HL-60 (cell line): ENCODE measurements around the gene LYG1.

ENCODE experiments used
- DNase-seq, 2 experiments: peaks; one replicate each; pipeline ENCODE4 v3.0.0-alpha.2; 2010 to 2020; ENCODE audit warnings: low read depth in 1 of 2, low spot score in 1 of 2
- H3K27ac ChIP-seq: fragments of 250-450 bp; sonication (Bioruptor Pico); replicated peaks from 2 replicates; pipeline ENCODE4 v1.5.1; 2020; ENCODE audit warnings: mild to moderate bottlenecking, moderate library complexity
- H3K27me3 ChIP-seq: fragments of 250-450 bp; sonication (Bioruptor Pico); 2 replicates; pipeline ENCODE4 v1.5.1; 2021; ENCODE audit warnings: mild to moderate bottlenecking, moderate library complexity; ENCODE audit not compliant: insufficient read depth, poor library complexity, severe bottlenecking
- H3K4me3 ChIP-seq: replicated peaks from 2 replicates; pipeline ENCODE4 v1.5.1; 2011; ENCODE audit warnings: mild to moderate bottlenecking, control low read depth, low read length; ENCODE audit not compliant: insufficient read depth
- GABPA ChIP-seq: IDR thresholded peaks from 2 replicates; pipeline ENCODE4 v1.6.1; 2012; ENCODE audit warnings: low read depth
- POLR2AphosphoS5 ChIP-seq: IDR thresholded peaks from 2 replicates; pipeline ENCODE4 v1.6.1; 2012; ENCODE audit warnings: low read depth
- SPI1 ChIP-seq: IDR thresholded peaks from 2 replicates; pipeline ENCODE4 v1.6.1; 2012; ENCODE audit warnings: low read depth, mild to moderate bottlenecking, borderline replicate concordance
- TF ChIP-seq, protein P1 (sequence below): IDR thresholded peaks from one replicate; pipeline ENCODE4 v1.5.1; 2011; ENCODE audit warnings: low read length, control low read depth, inconsistent platforms; ENCODE audit not compliant: insufficient read depth
- TF ChIP-seq, protein P2 (sequence below): IDR thresholded peaks from 2 replicates; pipeline ENCODE4 v1.6.1; 2012; ENCODE audit warnings: low read depth; ENCODE audit not compliant: insufficient replicate concordance

LYG1 gene

DNA sequence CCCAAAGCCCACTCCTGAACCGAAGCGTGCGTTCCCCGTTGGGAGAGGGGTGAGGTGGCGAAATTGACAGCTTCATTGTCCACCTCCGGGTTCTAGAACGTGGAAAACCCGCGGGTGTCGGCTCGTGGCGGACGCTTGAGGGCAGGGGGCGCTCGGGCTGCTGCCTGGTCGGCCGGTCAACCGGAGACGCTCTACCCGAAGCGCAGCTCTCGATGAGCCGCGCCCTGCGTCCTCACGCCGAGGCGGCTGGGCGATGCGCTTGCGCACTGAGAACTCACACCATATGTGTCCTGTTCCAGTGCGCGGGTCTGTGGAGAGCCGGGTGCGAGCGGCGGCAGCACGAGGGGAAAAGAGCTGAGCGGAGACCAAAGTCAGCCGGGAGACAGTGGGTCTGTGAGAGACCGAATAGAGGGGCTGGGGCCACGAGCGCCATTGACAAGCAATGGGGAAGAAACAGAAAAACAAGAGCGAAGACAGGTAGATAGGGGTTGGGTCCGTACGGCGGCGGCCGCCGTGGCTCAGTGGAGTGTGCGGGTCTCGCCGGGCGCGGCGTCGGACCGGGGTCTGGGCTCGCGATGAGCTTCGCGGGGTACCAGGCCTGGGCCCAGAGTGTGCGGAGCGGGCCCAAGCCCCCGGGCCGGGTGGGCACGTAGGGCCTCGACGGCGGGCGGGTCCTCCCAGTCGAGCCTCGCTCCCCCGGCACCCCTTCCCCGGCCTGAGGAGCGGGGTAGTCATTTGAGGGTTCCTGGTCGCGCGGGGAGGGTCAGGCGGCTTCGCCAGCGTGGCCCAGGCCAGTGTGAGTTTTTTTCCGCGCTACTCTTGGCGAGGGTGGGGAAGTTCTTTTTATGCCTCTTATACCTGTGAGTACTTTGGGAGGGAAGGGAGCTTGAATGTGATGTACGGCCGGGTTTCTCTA lies 36.4 kb upstream of the LYG1 start, which contains the start of gene EIF5B:
TSS of gene EIF5B (plus strand) at position 277 of the 916 bp plus-strand sequence. CDS start at position 443, 166 bp downstream.
- Histone ChIP-seq H3K4me3 (peak within 1 kb of the TSS; percentile 95), H3K27ac (peak within 1 kb of the TSS; percentile 83), H3K27me3 (no peaks in the 10 kb centered on the region)
- TF ChIP-seq POLR2AphosphoS5 = peak; percentile 80
- no peak for TF ChIP-seq SPI1
- no peak for TF ChIP-seq GABPA
- TF ChIP-seq, protein P1, sequence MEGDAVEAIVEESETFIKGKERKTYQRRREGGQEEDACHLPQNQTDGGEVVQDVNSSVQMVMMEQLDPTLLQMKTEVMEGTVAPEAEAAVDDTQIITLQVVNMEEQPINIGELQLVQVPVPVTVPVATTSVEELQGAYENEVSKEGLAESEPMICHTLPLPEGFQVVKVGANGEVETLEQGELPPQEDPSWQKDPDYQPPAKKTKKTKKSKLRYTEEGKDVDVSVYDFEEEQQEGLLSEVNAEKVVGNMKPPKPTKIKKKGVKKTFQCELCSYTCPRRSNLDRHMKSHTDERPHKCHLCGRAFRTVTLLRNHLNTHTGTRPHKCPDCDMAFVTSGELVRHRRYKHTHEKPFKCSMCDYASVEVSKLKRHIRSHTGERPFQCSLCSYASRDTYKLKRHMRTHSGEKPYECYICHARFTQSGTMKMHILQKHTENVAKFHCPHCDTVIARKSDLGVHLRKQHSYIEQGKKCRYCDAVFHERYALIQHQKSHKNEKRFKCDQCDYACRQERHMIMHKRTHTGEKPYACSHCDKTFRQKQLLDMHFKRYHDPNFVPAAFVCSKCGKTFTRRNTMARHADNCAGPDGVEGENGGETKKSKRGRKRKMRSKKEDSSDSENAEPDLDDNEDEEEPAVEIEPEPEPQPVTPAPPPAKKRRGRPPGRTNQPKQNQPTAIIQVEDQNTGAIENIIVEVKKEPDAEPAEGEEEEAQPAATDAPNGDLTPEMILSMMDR = peak; percentile 66
- TF ChIP-seq, protein P2, sequence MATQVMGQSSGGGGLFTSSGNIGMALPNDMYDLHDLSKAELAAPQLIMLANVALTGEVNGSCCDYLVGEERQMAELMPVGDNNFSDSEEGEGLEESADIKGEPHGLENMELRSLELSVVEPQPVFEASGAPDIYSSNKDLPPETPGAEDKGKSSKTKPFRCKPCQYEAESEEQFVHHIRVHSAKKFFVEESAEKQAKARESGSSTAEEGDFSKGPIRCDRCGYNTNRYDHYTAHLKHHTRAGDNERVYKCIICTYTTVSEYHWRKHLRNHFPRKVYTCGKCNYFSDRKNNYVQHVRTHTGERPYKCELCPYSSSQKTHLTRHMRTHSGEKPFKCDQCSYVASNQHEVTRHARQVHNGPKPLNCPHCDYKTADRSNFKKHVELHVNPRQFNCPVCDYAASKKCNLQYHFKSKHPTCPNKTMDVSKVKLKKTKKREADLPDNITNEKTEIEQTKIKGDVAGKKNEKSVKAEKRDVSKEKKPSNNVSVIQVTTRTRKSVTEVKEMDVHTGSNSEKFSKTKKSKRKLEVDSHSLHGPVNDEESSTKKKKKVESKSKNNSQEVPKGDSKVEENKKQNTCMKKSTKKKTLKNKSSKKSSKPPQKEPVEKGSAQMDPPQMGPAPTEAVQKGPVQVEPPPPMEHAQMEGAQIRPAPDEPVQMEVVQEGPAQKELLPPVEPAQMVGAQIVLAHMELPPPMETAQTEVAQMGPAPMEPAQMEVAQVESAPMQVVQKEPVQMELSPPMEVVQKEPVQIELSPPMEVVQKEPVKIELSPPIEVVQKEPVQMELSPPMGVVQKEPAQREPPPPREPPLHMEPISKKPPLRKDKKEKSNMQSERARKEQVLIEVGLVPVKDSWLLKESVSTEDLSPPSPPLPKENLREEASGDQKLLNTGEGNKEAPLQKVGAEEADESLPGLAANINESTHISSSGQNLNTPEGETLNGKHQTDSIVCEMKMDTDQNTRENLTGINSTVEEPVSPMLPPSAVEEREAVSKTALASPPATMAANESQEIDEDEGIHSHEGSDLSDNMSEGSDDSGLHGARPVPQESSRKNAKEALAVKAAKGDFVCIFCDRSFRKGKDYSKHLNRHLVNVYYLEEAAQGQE = no peak
- DNase-seq = peak; percentile 95 to 97

DNA sequence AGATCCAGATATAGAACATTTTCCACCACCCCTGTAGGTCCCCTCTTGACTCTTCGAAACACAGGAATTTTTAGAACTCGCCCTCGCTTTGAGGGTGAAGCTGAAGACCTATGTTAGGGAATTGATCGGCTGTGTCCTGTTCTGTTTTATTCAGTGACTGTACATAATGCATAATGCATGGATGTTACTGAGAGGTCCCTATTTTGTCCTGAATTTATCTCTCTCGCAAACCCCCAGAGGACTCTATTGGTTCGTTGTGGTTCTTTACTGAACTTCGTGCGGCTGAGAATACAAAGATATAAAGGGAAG lies 35.8 kb upstream of the LYG1 start:
- DNase-seq = no peak
- TF ChIP-seq POLR2AphosphoS5 (no peak), SPI1 (no peak), GABPA (no peak)
- TF ChIP-seq, protein P1 = no peak
- TF ChIP-seq, protein P2 = no peak
- peak overlapping the region; percentile 83 for H3K27ac ChIP-seq
- no peaks in the 10 kb centered on the region for H3K27me3 ChIP-seq
- peak overlapping the region; percentile 95 for H3K4me3 ChIP-seq

DNA sequence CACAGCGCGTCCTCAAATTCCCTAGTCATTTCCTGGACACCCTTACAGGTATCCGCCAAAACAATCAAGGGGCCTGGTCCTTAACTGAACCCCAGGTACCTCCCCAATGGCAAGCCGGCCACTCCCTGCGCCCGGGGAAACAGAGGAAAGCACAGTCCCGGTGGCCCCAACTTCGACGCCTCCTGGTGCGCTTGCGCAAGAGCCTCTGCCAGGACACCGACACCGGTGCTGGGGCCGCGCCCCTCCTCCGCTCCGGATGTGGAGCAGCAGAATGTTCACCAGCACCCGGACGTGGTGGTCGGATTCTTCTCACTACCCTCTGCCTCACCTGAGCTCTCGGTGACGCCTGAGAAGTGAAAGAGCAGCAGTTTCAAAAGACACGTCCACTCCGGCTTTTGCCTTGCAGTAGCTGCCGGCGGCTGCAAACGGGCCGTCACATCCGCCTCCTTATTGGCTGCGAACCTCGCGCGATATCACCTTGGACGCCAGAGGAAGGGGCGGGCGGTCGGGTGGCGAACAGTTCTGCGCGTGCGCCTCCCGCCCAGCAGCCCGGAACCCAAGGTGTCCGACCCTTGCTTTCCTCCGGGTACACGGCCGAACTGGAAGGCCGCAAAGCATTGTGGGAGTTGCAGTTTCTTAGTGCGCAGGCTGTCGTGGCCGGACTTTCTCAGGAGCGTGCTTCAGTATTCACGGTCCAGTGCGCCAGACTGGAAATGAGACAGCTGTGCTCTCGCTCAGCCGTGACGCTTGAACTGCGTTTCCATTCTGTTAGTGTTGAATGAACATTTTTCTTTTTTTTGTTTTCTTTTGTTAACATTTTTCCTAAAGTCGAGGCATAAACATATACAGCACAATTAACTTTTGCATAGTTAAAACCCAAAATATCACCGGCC lies 35.2 kb upstream of the LYG1 start, which contains the start of gene TXNDC9:
TSS of gene TXNDC9 (minus strand) at position 423 of the 893 bp plus-strand sequence. CDS start 3,123 bp downstream, outside the sequence.
- Histone ChIP-seq H3K27ac (peak within 1 kb of the TSS; percentile 83), H3K27me3 (no peaks in the 10 kb centered on the region), H3K4me3 (peak within 1 kb of the TSS; percentile 95)
- TF ChIP-seq, protein P1 = no peak
- peak; percentile 83 for TF ChIP-seq POLR2AphosphoS5
- TF ChIP-seq GABPA = peak; percentile 96
- TF ChIP-seq SPI1 = no peak; the same call in 1 of the 2 replicates
- TF ChIP-seq, protein P2 = no peak
- DNase-seq = peak; percentile 99
